ENCODE data around the gene KCTD20.

KCTD20 gene

GRCh38 chr6:36414481-36414880 lies 28.3 kb upstream of the KCTD20 start:
- Histone ChIP-seq H2AFZ (ENCODE audit: low read length) (no peak overlapping the region), H3K4me2 (ENCODE audit: low read depth, low read length, poor library complexity, severe bottlenecking) (no peak overlapping the region), H3K79me2 (ENCODE audit: insufficient read depth, low read length) (no peaks in the 10 kb centered on the region), H3F3A (ENCODE audit: low read depth) (no peaks in the 10 kb centered on the region), H3K9ac (ENCODE audit: low read depth, low read length, poor library complexity, severe bottlenecking) (no peak overlapping the region), H3K9me2 (replicated peaks; ENCODE audit: low read depth, low read length) (no peaks in the 10 kb centered on the region), H3K9me3 (ENCODE audit: insufficient read depth, low read depth, low read length) (no peaks in the 10 kb centered on the region), H3K27me3 (ENCODE audit: insufficient read depth, low read length, poor library complexity, severe bottlenecking) (no peaks in the 10 kb centered on the region), H4K20me1 (ENCODE audit: insufficient read depth, low read length, poor library complexity, severe bottlenecking) (no peaks in the 10 kb centered on the region), H3K4me1 (ENCODE audit: insufficient read depth, low read length, poor library complexity, severe bottlenecking) (no peaks in the 10 kb centered on the region), H3K4me3 (ENCODE audit: low read length, poor library complexity, severe bottlenecking) (no peak overlapping the region), H3K36me3 (ENCODE audit: insufficient read depth, low read length) (no peaks in the 10 kb centered on the region)
- no peak for TF ChIP-seq EZH2phosphoT487 (IDR thresholded peaks at IDR 0.05; ENCODE audit: borderline replicate concordance)
- TF ChIP-seq CTCF (conservative IDR thresholded peaks at IDR 0.05; ENCODE audit: low read length): no peak

- no peaks in the 10 kb centered on the region for H3K79me2 ChIP-seq (ENCODE audit: insufficient read depth, low read length)
- H2AFZ ChIP-seq (ENCODE audit: low read length): no peak overlapping the region
- H3K4me1 ChIP-seq (ENCODE audit: insufficient read depth, low read length, poor library complexity, severe bottlenecking): peaks cover 5% of the 10 kb centered on the region
- no peaks in the 10 kb centered on the region for H3K36me3 ChIP-seq (ENCODE audit: insufficient read depth, low read length)
- no peaks in the 10 kb centered on the region for H3K27me3 ChIP-seq (ENCODE audit: insufficient read depth, low read length, poor library complexity, severe bottlenecking)
- no peak overlapping the region for H3K4me2 ChIP-seq (ENCODE audit: low read depth, low read length, poor library complexity, severe bottlenecking)
- no peak overlapping the region for H3K9ac ChIP-seq (ENCODE audit: low read depth, low read length, poor library complexity, severe bottlenecking)
- H3K9me2 ChIP-seq (replicated peaks; ENCODE audit: low read depth, low read length): no peaks in the 10 kb centered on the region
- H3K4me3 ChIP-seq (ENCODE audit: low read length, poor library complexity, severe bottlenecking): no peak overlapping the region
- TF ChIP-seq EZH2phosphoT487 (IDR thresholded peaks at IDR 0.05; ENCODE audit: borderline replicate concordance) (no peak), CTCF (conservative IDR thresholded peaks at IDR 0.05; ENCODE audit: low read length) (no peak)
- no peaks in the 10 kb centered on the region for H3F3A ChIP-seq (ENCODE audit: low read depth)
- no peaks in the 10 kb centered on the region for H3K9me3 ChIP-seq (ENCODE audit: insufficient read depth, low read depth, low read length)
- no peaks in the 10 kb centered on the region for H4K20me1 ChIP-seq (ENCODE audit: insufficient read depth, low read length, poor library complexity, severe bottlenecking)
Observed at GRCh38 chr6:36418558-36418957, 24.2 kb upstream of the KCTD20 start.

- Histone ChIP-seq H3K79me2 (ENCODE audit: insufficient read depth, low read length) (no peaks in the 10 kb centered on the region), H3K9me2 (replicated peaks; ENCODE audit: low read depth, low read length) (no peaks in the 10 kb centered on the region), H3K4me2 (ENCODE audit: low read depth, low read length, poor library complexity, severe bottlenecking) (no peak overlapping the region), H3K27me3 (ENCODE audit: insufficient read depth, low read length, poor library complexity, severe bottlenecking) (no peaks in the 10 kb centered on the region), H3K36me3 (ENCODE audit: insufficient read depth, low read length) (no peaks in the 10 kb centered on the region), H3F3A (ENCODE audit: low read depth) (no peaks in the 10 kb centered on the region), H3K4me3 (ENCODE audit: low read length, poor library complexity, severe bottlenecking) (no peak overlapping the region), H2AFZ (ENCODE audit: low read length) (no peak overlapping the region), H3K9ac (ENCODE audit: low read depth, low read length, poor library complexity, severe bottlenecking) (no peak overlapping the region), H3K9me3 (ENCODE audit: insufficient read depth, low read depth, low read length) (no peaks in the 10 kb centered on the region), H3K4me1 (ENCODE audit: insufficient read depth, low read length, poor library complexity, severe bottlenecking) (peaks cover 10% of the 10 kb centered on the region), H4K20me1 (ENCODE audit: insufficient read depth, low read length, poor library complexity, severe bottlenecking) (no peaks in the 10 kb centered on the region)
- TF ChIP-seq EZH2phosphoT487 (IDR thresholded peaks at IDR 0.05; ENCODE audit: borderline replicate concordance): no peak
- no peak for TF ChIP-seq CTCF (conservative IDR thresholded peaks at IDR 0.05; ENCODE audit: low read length)
Observed at GRCh38 chr6:36419310-36419709, 23.5 kb upstream of the KCTD20 start.
